Cerebellar cortex (tissue), 1 donor: Measurements from ENCODE around the gene NWD2.
"Not testable (repeated sequence)": the region's sequence is repeated elsewhere in the genome, so short reads cannot be mapped to it uniquely, and the experiment has no call there.

ENCODE experiments used
- DNase-seq: peaks from one replicate; pipeline ENCODE4 v3.0.0-alpha.2; 2015; ENCODE audit warnings: low spot score

Gene NWD2

DNA sequence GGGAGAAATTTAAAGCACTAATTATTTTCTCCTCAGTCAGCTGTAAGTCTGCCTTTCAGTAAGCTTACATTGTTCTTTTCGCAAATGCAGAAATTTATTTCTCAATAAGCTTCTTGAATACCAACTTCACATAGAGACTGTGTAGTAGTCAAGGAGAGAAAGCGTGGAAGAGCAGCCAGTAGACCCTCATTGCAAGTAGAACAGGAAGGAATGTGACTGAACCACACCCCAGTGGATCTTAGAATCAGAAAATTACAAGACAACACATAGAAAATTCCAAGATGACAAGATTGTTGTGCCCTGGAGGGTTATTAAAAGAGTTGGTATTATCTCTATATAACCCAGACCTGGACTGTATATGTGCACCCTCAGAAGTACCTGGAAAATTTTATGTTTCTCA is 224.7 kb downstream of the NWD2 start:
- no peak for DNase-seq

DNA sequence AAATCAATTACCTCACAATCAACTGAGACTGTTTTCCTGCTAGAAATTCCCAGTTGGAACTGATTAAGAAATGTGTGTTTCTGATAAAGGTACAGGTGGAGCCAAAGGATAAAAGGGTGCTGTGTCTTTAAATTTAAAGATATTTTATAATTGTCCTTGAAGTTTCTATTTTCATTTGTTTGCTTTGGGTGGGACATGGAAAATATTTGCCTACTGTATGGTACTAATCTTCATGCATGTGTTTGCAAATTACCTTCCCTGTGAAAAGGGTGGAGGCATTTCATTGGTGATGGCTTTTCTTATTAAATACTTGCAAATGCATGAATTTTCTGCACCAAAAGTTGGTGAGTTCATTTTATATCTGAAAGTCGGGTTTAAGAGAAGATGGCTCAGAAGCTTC is 225.7 kb downstream of the NWD2 start:
- no peak for DNase-seq

DNA sequence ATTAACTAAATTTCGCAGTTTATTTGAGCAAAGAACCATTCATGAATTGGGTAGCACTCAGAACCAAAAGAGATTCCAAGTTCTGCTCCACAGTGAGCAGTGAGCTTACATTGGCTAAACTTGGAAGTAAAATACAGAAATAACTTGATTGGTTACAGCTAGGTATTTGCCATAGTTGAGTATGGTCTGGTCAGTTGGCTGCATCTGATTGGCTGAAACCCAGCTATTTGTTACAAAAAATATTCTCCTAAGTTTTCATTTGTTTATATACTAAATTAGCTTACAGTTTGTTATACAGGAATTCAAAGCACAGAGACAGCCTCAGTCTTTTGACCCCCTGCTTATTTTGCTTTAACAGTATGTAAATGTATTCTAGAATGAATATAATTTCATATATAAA is 226.6 kb downstream of the NWD2 start:
- no peak for DNase-seq

DNA sequence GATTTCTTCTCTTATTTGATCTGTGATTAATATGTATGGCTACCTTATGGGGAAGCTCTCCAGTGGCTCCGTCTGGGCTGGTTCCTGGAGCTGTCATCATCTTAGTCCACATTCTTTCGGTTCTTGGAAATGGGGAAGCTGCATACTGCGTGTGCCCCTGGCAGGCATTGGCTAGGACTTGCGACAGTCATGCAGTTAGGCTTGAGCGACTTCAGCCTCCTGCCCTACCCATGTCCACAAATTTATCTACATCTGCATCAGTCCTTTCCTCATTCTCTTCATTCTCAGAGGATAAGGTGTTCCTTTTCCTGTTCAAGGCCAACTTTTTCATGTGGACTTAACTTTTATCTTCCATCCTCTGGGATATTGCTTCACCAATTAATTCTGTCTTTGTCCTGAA is 227.4 kb downstream of the NWD2 start:
- no peak for DNase-seq

DNA sequence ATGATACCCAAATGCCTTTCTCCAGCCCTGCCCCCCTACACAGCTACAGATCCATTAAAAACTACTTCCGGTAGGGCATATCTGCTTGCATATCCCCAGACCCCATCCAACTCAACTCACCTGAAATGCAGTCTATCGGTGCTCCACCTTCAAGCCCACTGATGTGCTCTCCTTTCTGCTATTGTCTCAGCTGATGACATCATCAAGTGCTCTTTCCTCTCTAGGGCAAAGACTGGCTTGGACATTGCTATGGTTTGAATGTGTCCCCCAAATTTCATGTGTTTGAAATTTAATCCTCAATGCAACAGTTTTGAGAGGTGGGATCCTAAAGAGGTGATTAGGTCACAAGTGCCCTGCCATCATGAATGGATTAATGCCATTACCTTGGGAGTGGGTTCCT is 229.3 kb downstream of the NWD2 start:
- DNase-seq, result no peak

DNA sequence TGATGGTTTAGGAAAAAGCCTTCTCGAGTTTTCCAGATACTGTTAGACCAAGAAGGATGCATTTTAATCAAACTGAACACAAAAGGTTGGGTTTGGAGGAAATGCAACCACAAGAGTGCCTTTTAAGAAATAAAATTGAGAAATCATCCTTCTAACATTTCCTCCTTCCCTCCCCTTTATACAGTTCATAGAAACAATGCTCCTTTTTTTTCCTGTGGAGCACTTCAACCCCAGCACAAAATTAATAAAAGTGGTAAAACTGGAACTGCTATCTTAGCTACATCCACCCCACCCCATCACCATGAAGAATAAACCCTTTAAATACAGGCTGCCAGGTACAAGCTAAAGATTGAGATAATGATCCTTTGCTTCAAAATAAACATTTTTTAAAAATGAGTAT is 230.5 kb downstream of the NWD2 start:
- DNase-seq, result no peak

DNA sequence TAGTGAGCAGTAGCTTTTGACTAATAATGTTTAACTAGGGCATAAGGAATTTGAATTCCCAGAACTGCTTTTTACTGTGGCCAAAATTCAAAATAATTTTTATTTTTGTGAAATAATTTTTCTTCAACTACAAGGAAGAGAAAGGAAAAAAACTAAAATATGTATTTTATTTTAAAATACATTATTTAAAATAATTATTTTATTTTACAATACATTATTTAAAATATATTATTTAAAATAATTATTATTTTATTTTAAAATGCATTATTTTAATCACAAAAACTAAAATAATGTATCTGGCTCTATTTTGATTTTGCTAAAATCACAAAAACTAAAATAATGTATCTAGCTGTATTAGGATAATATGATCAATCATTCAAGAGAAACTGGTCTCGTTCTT is 231.2 kb downstream of the NWD2 start:
- no peak for DNase-seq

DNA sequence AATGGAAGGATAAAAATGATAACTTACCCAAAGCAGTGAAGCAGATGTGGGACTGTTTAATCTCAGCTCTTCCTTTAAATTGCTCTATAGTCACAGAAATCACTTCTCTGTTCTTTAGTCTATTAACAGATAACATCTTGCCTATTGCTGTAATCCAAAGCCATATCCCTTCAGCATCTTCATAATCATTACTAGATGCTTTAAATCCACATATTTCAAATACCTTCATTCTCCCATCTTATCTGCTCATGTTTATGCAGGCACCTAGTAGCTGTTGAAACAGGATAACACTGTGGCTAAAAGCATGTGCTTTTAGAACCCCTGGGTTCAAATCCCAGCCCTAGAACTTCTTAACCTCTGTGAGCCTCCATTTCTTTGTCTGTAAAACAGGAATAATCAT is 231.7 kb downstream of the NWD2 start:
- peak; percentile 35 for DNase-seq

DNA sequence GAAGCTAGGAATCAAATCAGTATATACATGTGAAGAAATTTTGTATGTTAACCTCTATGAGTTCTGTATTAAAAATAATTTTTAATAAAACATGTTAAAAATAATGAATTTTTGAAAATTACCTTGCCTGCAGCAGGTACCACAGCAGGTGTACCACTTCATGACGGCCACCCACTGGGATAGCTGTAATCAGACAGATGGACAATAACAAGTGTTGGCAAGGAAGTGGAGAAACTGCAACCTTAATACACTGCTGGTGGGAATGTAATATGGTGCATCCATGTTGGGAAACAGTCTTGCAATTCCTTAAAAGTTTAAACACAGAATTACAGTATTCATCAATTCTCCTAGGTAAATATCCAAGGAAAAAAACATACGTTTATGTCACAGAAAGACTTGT is 232.1 kb downstream of the NWD2 start:
- peak; percentile 73 for DNase-seq

DNA sequence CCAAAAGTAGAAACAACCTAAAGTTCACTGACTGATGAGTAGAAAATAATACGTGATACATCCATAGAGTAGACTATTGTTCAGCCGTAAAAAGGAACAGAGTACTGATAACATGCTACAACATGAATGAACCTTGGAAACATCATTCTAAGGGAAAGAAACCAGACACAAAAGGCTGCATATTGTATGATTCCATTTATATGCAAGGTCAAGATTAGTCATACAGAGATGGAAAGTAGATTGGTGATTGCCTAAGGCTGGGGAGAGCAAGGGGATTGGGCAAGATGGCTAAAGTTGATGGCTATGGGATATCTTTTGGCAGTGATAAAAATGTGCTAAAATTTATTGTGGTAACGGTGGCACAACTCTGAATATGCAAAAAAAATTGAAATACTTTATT is 232.6 kb downstream of the NWD2 start:
- DNase-seq, result no peak

DNA sequence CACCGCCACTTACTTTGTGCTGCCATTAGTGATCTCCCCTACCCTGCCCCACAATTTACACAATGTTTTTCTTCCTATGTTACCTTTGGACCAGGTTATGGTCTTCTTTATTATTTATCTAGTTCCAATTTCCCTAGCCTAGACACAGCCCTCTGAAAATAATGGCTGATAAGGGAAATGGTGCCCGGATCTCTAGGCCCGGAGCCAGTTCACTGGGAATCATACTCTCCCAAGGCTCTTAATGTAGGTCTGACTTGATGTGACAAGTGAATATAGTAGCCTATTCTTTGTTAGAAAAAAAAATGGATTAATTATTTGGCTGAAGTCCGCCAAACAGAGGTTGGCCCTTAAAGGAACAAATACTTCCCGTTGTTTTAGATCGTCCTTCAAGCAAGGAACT is 233.6 kb downstream of the NWD2 start:
- DNase-seq, result no peak

DNA sequence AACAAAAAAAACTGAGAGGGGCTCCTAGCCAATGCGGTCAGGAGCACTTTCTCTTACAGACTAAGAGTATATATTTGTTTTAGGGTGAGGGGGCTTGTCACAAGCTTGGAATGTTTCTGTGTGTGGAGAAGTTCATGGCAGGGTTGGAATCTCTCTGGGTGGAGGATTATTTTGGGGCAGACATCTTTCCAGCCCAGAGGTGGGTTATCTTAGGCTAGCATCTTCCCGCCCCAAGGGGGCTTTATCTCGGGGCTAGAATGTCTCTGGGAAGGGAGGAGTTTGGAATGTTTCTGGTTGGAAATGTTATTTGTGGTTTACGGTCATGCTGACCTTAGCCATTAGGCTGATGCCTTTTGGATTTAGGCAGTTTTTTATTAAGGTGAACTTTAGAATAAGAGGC is 236.0 kb downstream of the NWD2 start:
- DNase-seq, result no peak

DNA sequence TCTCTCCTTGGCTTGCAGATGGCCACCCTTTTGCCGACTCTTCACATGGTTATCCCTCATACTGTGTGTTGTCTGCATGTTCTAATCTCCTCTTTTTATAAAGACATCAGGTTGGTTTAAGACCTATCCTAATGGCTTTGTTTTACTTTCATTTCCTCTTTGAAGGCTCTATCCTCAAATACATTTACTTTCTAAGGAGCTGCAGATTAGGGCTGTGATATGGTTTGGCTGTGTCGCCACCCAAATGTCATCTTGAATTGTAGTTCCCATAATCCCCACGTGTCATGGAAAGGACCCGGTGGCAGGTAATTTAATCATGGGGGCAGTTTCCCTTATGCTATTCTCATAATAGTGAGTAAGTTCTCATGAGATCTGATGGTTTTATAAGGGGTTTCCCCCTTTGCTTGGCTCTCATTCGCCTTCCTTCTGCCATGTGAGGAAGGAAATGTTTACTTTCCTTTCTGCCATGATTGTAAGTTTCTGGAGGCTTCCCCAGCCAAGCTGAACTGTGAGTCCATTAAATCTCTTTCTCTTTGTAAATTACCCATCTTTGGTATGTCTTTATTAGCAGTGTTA is 237.1 kb downstream of the NWD2 start:
- no peak for DNase-seq

DNA sequence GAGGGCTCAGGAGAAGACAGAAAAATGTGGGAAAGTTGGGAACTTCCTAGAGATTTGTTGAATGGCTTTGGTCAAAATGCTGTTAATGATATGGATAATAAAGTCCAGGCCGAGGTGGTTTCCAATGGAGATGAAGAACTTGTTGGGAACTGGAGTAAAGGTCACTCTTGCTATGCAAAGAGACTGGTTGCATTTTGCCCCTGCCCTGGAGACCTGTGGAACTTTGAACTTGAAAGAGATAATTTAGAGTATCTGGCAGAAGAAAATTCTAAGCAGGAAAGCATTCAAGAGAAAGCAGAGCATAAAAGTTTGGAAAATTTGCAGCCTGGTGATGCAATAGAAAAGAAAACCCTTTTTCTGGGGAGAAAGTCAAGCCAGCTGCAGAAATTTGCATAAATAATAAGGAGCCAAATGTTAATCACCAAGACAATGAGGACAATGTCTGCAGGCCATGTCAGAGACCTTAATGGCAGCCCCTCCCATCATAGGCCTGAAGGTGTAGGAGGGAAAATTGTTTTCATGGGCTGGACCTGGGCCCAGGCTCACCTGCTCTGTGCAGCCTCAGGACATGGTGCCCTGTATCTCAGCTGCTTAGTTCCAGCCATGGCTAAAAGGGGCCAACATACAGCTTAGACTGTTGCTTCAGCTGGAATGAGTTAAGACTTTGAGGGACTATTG is 237.8 kb downstream of the NWD2 start:
- no peak for DNase-seq

DNA sequence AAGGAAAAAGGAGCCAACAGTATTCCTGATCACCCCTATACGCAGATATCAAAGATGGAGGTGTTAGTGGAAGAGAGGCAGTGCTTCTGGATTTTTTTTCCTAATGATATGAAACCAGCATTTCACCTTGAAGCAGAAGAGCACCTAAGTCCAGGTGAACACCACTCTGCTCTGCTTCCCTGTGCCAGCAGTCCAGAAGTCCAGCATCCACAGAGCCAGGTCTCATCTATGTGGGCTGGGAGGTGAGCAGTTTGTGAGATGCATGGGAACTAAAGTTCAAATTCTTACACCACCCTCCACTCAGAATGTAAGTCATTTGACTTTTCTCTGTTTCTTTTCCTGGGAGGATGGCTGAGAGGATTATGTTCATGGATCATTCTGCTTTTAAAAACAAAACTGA is 239.1 kb downstream of the NWD2 start:
- DNase-seq, result no peak

DNA sequence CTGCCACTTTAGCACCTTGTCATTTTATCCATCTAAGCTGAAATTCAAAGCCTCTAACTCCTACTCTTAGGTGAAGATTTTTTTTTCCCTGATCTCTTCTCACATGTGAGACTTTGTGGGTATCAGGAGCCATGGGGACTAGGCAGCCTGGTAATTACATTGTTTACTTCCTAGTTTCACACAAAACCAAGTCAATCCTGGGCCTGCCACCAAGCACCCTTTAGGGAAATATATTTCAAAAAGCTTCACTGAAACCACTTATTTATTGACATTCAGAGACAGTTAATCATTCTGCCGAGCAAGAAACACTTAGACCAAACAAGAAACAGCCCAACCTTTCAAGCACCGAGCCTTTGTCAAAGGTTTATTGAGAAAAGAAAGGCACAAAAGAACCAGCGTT is 241.6 kb downstream of the NWD2 start:
- no peak for DNase-seq

DNA sequence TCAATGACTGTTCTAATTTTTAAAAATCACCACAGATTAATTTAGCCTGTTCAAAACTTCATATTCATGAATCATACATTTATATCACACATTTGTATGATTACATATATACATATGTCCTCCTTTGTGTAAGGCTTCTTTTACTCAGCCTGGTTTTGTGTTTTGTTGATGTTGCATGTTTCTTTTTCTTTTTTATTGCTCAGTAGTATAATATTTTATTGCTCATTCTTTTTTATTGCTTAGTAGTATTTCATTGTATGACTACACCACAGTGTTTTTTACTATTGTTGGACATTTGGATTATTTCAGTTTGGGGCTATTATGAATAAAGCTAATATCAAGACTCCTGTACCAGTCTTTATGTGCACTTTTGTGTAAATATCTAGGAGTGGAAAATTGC is 243.1 kb downstream of the NWD2 start:
- no peak for DNase-seq

DNA sequence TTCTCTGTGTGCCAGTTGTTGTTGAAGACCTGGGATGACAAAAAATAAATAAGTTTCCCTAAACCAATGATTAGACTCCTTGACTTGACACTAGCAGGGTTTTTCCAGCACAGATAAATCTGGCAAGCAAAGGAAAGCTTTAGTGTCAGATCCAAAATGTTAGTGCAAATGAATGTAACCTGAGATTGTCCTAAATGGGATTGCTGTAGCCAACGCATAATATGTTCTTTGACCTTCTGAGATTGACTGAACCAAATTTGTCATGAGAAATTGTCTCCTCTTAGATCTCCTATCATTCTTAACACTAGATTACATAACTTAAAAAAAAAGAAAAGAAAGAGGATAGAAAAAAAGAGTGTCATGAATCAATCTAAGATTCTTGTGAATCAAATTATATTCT is 245.2 kb downstream of the NWD2 start:
- DNase-seq, result no peak

DNA sequence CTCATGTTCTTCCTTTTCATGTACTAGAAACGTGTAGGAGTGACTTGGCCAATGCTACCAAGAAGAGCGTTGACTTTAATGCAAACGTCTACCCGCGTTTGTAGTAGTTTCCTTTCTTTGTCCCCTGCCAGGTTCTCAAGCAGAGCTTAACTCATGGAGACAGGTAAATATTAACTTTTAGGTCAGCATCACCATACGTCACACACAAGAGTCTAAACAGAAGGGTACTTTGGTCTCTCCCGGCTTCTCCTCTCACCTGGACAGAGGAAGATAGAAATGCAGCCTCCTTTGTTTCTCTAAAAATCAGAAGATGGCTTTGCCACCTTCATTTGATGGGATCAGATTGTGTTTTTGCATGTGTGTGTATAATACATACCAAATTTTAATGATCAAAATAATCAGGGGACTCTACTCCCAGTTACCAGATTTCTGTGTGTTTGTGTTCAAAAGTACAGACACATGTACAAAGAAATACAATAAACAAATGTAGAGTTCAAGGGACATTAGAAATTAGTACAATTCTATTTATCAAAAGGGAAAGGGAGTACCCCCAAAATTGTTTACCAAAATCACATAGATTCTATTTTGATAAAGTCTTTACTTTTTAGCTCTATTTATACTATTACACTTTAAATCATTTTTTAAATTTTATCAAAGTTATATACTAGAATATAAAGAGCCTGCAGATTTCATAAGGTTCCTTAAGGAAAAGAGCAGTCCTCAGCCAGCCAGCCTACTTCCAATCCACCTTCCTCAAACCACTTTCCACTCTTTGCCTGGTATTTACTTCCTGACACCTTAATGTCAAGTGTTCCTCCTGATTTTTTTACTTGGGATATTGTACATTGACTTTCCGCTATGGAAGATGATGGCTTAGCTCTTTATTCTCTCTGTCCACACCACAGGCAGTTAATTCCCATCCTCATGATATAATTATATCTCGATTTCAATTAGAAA is 246.1 kb downstream of the NWD2 start:
- no peak for DNase-seq

DNA sequence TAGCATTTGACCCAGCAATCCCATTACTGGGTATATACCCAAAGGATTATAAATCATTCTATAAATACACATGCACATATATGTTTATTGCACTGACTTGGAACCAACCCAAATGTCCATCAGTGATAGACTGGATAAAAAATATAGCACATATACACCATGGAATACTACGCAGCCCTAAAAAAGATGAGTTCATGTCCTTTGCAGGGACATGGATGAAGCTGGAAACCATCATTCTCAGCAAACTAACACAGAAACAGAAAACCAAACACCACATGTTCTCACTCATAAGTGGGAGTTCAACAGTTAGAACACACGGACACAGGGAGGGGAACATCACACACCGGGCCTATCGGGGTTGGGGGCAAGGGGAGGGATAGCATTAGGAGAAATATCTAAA is 250.8 kb downstream of the NWD2 start:
- DNase-seq, result not testable (repeated sequence)
